RPMI8226 (cell line): ENCODE results near the gene ANP32B.
"Not testable (repeated sequence)": the region's sequence is repeated elsewhere in the genome, so short reads cannot be mapped to it uniquely, and the experiment has no call there.

Source experiments
- DNase-seq: peaks from one replicate; pipeline ENCODE4 v3.0.0-alpha.2; 2015

Gene ANP32B

DNA sequence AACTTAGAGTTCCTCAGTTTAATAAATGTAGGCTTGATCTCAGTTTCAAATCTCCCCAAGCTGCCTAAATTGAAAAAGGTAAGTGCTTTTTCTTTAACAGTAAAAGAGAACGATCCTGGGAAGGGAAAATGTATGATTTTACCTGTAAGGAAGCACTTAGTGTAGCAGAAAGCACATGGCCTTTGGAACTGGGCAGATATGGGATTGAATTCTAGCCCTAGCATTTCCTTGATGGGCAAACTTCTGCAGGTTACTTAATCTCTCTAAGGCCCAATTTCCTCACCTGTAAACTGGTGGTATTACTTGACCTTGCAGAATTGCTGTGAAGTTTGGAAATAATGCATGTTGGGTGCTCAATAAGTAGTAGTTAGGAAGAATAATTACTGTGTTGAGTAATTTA lies 11.6 kb downstream of the ANP32B start:
- no peak for DNase-seq

DNA sequence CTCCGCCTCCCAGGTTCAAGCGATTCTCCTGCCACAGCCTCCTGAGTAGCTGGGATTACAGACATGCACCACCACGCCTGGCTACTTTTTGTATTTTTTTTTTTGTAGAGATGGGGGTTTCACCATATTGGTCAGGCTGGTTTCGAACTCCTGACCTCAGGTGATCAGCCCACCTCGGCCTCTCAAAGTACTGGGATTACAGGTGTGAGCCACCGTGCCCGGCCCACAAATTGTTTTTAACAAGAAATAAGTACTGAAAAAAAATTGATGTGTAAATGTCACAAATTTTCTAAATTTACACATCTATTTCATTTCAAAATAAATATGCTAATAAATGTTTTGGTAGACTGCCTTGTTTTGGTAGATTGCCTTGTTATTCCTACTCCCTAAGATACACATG lies 13.5 kb downstream of the ANP32B start:
- DNase-seq = not testable (repeated sequence)

DNA sequence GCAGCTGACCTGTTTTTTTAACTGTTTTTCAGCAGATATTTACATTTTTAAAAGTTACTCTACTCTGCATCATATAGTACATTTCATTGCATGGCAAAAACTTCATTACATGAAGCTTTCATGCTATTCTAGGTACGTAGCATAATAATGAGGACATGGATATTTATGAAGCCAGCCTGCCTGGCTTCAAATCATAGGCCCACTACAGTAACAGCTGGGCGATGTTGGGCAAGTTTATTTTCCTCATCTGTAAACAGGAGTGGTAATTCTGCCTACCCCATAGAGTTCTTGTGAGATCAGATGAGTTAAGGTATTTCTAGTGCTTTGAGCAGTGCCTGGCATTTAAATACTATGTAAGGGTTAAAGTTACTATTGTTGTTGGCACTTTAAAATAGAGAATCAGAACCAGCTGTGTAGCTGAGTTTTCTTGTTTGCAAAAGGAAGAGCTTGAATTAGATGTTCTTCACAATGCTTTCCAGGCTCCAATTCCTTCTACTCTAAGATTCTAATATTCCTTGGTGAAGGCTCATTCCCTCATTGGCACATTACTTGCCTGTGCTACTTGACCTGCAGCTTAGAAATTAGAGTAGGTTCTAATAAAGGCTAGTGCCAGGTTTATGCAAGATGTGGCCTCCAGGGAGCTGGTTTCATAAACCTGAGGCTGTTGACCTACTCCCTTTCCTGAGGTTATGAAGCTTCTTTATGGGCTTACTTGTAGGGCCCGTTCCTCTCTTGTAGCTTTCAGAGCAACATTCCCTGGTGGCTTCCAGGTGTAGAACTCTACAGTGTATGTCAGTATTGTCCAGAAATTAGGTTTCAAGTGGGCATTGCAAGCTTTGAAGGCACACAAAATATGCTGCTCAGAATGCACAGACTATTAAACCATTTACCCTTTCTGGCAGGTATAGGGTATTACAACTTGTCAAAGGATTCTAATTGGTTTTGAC lies 14.5 kb downstream of the ANP32B start:
- no peak for DNase-seq

DNA sequence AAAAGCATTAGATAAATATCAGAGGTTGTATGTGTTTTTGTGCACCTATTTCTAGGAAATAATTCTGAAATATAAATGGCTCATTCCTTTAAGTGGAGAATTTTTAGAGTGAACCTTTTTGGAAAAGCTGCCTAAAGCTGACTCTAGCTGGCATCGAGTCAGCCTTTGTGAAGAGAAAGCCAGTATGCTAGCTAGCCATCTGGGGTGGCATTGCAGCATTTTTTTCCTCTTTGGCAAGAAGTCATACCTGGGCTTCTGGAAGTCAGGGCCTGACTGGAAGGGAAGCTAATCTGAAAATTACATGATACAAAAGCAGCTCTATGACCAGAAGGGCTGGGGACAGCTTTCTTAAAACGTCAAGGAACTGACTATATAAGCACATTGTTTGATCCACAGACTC lies 19.7 kb downstream of the ANP32B start:
- DNase-seq = no peak

DNA sequence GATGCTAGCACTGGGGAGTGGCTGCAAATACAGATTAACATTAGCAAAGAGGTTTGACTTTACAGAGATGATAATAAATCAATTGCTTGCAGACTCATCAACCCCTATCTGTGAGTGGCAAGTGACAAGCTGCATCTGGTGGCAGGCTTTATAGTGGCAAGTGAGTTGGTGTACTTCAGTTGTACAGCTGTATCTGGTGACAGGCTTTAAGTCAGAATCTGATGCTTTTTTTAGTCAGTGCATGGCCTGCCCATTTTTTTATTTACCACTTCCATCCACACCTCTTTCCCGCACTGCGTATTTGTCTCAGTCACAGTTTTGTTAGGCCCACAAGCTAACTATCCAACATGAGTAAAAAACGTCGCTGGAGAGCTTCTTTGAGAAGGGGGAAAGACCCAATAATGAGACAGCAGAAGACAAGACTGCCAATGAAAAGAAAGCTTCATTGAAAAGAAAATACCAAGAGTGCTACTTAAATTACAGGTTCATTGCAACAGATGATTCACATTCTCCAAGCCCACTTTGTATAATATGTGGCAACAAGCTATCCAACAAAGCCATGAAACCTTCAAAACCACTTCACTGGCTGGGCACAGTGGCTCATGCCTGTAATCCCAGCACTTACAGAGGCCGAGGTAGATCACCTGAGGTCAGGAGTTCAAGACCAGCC lies 23.1 kb downstream of the ANP32B start:
- no peak for DNase-seq

DNA sequence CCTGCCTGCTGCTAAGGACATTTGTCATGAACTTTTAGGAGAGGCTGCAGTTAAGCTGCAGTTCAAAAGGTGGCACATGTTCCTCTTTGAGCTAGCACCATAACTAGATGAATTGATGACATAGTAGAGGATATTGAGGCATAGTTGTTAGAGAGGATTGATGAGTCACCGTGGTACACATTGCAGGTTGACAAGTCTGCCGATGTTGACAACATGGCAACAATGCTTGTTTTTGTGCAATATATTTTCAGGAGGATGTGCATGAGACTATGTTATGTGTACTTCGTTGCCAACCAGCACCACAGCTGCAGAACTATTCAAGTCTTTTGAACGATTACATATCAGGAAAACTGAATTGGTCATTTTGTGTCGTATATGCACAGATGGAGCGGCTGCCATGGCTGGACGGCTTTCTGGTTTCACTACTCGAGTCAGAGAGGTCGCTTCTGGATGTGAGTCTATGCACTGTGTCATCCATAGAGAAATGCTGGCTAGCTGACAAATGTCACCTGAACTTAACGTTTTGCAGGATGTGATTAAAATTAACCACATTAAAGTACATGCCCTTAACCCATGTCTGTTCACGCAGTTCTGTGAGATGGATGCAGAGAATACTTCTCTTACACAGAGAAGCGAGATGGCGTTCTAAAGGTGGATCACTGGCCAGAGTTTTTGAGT lies 24.2 kb downstream of the ANP32B start:
- no peak for DNase-seq

DNA sequence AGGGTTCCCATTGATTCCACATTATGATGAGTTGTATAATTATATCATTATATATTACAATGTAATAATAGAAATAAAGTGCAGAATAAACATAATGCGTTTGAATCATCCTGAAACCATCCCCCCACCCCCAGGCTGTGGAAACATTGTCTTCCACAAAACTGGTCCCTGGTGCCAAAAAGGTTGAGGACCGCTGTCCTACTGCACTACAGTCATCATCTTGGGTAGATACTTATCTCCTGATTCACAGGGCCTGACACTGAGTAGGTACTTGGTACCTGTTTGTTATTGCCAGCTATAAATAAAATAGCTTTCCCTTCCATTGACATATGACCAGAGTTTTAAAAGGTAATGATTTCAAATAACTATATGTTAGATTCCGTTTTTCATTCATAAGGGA lies 25.6 kb downstream of the ANP32B start:
- DNase-seq = no peak

DNA sequence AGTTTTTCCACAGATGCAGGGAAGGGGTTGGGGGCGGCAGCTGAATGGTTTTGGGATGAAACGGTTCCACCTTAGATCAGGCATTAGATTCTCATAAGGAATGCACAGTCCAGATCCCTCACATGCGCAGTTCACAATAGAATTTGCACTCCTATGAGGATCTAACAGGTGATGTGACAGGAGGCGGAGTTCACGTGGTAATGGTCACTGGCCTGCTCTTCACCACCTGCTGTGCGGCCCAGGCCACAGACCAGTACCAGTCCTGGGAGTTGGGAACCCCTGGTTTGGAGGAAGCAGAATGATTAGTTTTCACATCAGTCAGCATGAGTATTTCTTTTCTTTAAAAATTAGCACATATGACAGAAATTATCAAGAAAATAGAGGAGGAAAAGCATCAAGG lies 26.3 kb downstream of the ANP32B start:
- no peak for DNase-seq

DNA sequence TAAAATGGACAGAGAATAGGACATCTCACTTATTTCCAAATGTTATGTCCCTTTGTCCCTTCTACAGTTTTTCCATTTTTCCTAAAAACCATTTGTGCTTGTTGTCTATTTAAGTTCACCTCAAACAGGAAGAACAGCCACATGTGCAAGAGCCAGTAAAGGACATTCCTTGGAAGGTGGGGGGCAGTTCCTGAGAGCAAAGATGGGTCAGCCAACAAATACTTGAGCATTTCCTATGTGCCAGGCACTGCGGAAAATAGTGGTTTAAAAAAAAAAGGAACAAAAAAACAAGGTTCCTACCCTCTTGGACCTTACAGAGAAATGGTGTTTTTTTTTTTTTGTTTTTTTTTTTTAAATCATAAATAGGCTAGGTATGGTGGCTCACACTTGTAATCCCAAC lies 26.8 kb downstream of the ANP32B start:
- no peak for DNase-seq

DNA sequence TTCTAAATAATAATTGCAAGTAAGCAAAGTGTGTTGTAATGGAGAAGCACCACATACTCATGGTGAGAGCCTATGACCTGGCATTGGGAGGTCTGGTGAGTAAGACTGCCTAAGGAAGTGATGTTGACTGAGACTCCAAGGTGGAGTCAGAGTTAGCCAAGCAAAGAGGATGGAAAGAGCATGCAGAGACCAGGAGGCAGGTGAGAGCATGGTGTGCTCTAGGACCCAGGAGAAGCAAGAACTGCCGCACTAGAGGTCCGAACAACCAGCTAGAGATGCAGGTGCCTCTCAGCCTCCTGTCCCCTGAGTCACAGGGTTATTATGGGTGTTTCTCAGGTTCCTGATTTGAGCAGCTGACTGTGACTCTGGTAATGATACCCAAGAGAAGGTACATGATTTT lies 27.3 kb downstream of the ANP32B start:
- DNase-seq = no peak

DNA sequence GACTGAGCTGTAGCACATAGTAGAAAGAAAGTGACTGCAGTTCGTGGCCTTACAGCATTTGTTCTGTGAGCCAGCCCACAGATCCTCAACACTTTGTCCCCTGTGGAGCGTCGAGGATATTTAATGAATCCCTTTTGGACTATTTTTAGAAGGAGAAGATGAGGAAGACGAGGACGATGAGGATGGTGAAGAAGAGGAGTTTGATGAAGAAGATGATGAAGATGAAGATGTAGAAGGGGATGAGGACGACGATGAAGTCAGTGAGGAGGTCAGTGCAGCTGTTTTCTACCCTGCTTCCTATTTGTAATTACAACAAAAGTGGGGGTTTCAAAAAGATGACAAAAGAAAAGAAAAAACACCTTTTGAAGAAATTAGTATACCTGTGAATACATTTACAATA lies 28.0 kb downstream of the ANP32B start:
- no peak for DNase-seq

DNA sequence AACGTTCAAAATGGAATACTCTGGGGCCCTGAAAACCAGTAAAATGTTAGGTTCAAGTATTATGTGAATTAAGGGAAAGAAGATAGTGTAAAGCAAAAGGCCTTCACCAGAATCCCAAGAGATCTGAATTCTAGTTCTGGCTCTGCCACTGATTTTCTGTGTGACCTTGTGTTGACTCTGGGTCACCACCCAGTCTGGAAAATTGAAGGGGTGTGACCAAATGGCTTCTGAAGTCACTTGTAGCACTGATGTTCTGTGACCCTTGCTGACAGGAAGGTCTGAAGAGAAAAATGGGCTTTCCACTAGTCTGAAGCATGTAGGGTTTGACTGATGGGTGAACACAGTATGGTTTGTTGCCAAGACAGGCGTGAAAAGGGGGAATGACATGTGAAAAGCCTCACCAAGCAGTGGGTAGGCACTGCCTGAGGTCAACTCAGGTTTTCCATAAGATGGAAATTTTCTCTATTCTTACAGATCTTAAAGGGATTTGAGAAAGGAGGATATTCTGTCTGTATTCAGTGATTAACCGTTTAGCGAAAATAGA lies 33.1 kb downstream of the ANP32B start:
- no peak for DNase-seq

DNA sequence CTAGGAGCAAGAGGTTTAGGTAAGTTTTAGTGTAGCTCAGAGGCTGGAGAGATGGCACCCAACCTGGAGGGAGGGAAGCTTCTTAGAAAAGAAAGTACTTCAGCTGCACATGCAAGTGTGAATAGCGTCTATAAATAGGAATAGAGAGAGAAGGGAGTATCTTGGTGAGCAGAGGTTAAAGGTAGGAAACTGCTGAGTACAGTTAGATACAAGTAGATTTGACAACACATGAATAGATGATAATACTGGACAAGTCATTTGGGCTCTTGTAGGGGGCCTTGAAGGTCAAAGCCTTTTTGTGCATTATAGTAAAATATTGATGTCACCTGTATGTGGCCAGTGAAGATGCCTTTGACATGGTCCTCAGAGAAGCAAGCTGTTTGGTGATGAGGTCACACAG lies 34.2 kb downstream of the ANP32B start:
- no peak for DNase-seq

DNA sequence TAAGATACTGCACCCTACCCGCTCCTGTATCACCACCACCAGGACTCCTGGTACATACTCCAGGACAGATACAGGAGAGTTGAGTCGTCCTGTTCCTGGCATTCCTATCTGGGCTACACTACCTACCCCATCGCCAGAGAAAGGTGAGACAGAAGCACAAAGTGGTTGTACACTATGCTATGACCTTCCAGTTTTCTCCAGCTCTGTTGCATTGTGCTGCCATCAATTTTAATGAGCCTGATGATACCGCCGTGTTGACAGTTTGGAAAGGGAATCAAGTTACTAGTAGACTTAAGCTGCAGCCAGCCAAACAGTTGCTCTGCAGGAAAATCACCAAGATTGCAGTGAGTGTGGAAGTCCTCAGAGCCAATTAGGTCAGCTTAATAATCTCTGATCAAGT lies 35.2 kb downstream of the ANP32B start:
- DNase-seq = no peak

DNA sequence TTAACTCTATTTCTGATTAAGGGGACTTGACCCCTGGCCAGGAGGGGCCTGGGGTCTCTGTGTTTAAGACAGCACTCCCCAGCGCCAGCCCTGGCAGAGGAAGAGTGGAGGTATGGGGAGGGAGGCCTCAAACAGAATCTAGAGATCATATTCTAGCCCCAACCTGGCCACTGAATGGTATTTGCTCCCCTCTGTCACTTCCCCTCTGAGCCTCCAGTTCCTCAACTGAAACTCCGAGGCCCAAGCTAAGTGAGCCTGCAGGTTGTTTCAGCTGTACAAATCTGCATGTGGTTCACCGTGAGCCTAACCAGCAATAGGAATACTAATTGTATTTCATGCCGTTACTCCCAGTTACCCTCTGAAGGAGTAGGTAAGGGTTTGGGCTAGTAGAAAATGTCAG lies 36.0 kb downstream of the ANP32B start:
- no peak for DNase-seq

DNA sequence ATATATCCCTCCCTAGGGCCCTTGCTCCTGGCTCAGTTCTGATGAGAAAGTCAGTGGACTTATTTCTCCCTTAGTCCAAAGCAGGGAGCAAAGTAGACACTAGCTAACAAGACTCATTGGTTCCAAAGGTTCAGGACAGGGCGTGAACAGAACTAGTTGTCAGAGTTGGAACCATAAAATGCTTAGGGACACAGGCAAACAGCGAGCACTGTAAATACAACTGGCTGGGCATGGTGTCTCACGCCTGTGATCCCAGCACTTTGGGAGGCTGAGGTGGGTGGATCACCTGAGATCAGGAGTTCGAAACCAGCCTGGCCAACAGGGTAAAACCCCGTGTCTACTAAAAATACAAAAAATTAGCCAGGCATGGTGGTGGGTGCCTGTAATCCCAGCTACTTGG lies 36.7 kb downstream of the ANP32B start:
- not testable (repeated sequence) for DNase-seq

DNA sequence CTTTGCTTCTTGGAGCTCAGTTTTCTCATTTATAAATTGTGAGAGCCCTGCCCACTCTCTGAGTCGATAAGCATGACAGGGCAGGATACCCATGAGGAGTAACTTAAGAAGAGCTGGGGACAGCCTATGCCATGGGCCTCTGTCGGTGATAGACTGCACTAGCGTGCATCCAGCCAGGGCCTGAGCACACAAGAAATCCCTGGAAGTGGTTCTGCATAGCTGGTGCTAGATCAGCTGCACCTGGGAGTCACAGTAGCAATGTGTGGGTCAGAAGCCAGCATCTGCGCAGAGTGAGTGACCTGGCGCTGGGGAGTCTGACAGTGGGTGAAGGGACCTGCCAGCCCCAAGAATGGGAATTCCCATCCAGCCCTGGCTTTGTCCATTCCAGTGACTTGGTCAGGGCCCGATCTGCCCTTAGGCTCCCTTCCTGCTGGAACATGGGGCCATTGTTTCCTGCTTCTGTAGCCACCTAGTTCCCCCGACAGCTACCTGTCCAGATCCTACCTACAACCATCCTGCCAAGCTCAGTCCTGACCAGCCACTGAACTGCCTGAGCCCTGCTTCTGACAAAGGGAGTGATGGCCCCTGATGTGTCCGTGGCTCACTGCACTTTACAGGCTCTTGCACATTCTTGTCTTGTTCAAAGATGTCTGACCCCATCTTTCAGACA lies 37.5 kb downstream of the ANP32B start:
- DNase-seq = no peak

DNA sequence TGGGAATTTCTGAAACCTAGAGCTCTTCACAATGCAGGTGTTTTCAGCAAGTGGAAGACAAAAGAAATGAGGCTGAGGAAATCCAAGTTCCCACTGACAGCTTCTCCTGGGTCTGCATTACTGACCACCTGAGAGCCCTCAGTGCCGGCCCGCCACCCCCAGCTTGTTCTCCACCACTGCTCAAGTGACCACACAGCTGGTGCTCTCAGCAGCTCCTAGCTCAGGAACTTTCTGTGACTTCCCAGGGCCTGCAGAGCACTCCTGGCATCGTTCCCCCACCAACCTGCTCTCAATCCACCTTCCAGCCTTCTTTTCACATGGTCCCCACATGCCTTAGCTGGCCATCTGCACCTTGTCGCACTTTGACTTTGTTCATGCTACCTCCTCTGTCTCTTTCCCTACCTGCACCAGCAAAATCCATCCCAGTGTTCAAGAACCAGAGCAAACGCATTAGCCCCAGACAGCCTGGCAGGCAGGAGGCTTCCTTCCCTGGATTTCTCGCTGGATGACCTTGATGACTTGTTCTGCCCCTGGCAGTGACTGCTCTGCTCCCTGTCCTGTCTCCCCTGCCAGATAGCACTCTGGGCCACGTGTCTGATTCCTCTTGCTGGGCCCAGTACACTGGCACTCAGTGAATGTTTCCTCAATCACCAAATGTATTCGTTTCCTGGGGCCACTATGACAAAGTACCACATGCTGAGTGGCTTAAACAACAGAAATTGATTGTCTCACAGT lies 38.3 kb downstream of the ANP32B start:
- no peak for DNase-seq

DNA sequence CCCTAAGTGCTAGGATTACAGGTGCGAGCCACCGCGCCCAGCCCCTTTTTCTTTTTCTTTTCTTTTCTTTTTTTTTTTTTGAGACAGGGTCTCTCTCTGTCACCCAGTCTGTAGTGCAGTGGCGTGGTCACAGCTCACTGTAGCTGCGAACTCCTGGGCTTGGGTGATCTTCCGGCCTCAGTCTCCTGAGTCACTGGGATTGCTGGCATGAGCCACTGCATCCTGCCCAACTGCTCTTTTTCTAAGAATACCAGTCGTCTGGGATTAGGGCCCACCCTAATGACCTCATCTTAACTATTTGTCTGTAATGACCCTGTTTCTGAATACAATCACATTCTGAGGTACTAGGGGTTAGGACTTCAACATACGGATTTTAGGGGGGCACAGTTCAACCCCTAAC lies 39.3 kb downstream of the ANP32B start:
- no peak for DNase-seq

DNA sequence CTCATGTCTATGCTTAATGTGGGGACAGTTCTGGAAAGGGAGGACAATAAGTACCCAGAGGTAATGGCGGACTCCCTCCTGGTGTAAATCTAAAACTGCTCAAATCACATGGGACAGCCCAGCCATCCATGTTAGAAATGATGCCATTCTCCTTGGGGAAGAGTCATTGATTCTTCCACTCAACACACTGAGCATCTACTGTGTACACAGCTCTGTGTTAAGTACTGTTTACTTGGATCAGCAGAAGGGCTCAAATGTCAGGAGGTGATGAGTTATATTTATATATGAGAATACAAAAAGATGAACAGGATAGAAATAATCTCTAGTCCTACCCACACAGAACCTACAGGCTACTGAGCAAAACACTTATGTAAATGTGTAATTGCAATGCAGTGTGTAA lies 41.6 kb downstream of the ANP32B start:
- no peak for DNase-seq

DNA sequence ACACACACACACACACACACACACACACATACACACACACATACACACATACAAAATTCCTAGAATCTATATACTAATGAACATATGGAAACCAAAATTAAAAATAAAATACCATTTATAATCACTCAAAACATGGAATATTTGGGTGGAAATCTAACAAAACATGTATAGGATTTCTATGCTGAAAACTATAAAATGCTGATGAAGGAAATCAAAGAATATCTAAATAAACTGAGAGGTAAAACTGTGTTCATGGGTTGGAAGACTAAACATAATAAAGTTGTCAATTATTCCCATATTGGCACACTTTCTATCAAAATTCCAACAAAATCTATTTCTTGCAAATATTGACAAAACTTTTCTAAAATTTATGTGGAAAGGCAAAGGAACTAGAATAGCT lies 48.0 kb downstream of the ANP32B start:
- no peak for DNase-seq

DNA sequence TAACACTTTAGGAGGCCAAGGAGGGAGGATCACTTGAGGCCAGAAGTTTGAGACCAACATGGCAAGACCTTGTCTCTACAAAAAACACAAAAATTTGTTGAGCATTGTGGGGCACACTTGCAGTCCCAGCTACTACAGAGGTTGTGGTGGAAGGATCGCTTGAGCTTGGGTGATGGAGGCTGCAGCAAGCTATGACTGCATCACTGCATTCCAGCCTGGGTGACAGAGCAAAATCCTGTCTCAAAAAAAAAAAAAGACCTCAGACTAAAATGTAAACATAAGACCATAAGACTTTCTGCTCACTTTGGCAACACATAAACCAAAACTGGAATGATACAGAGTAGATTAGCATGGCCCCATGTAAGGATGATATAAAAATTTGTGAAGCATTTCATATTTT lies 48.8 kb downstream of the ANP32B start:
- no peak for DNase-seq
